ENCODE data around the gene TEX12.
"Not testable (repeated sequence)": the region's sequence is repeated elsewhere in the genome, so short reads cannot be mapped to it uniquely, and the experiment has no call there.

Gene TEX12

GRCh38 chr11:112165049-112165448, 2.1 kb upstream of the TEX12 start:
- DNase-seq, result no peak

- no peak for DNase-seq
Measured at GRCh38 chr11:112166562-112166961, 610 bp upstream of the TEX12 start.

DNA sequence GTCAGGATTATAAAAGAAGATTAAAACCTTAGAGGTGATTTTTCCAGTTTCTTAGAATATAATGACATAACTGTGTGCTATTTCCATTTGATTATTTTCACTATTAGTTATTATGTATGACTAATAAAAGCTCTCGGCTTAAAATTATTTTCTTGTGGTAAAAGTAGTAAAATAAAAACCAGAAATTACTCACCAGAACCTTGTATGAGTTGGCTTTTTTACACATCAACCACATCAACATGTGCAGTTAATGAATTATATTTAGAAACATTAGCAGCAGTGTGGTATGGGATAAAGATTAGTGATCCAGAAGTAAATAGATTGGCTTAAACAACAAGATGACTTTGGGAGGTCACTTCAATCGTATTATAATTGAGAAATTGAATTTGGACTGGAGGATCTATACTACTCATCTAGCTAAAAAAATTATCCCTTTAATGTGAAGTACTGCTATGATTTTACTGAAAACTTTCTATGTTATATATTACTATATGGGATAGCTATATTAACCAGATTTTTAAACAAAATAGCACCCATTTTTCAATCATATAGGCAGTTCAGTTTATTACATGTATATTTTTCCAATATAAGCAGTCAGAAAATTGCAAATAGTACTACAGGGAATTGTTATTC, 5.3 kb downstream of the TEX12 start:
- no peak for DNase-seq

GRCh38 chr11:112173152-112173551, 6.0 kb downstream of the TEX12 start:
- DNase-seq, result no peak

DNA sequence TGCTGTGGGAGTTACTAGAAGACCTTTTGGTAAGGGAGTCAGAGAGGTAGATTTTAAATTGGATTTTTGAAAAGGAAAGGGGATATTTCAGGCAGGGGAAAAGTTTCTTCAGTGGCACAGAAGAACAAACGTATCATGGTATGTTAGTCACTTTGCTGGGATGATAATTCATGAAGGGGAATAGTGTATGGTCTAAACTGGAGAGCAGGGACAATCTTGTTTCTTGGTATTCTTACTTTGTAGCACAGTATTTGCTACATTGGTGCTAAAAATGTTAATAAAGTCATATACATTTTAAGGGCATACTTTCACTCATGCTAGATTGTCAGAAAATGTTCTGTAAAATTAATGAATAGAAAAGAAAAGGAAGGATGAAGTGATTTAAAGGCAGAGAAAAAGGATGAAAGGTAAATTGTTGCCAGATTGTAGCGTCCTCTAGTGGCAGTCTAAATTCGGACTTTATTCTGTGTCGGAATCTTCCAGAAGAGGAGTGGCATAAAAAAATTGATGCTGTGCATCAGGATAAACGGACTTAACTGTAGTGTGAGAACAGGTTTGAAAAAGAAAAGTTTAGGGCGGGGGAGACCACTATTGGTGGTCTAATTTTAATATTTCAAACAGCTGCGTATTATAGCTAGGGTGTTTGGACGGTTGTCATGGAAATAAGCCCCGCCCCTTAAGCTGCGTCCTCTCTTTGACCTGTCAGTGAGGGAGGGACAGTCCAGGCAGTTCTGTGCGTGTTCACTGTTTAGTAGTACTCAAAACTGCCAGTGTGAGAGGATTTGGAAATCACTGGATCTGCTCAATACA, 7.8 kb downstream of the TEX12 start, which contains the start of gene BCO2:
TSS of gene BCO2 (plus strand) at position 724 of the 810 bp plus-strand sequence. CDS start 90 bp downstream, outside the sequence.
- DNase-seq, result peak; percentile 63

GRCh38 chr11:112175599-112175952, 8.4 kb downstream of the TEX12 start:
- DNase-seq, result no peak

DNA sequence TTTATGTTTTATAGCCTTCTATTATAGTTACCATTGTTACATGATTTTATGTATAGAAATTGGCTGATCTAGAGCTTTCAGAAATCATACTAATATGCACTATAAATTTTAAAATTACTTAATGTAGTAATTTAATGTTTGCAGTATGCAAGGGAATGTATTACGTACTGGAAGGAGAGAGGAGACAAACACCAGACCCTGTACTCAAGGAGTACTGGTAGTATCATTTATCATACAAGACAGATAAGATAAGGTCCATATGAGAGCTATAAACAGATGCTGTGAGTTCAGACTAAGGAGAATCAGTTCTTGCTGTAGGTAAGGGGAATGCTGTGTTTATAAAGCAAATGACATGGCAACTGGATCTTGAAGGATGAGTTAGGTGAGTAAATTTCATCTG, 8.9 kb downstream of the TEX12 start:
- DNase-seq, result no peak

DNA sequence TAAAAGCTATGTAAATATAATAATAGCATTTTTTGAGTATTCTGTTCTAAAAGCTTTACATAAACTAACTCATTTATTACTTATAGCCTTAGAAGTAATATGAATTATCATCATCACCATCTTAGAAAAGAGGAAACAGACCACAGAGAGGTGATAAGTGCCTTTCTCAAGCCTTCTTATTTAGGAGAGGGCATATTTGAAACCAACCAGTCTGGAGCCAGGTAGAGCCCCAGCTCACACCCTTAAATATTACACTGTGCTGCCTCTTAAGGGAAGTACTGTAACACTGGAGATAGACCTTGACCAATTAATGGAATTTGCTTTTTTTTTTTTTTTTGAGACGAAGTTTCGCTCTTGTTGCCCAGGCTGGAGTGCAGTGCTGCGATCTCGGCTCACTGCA, 10.4 kb downstream of the TEX12 start:
- DNase-seq, result no peak

DNA sequence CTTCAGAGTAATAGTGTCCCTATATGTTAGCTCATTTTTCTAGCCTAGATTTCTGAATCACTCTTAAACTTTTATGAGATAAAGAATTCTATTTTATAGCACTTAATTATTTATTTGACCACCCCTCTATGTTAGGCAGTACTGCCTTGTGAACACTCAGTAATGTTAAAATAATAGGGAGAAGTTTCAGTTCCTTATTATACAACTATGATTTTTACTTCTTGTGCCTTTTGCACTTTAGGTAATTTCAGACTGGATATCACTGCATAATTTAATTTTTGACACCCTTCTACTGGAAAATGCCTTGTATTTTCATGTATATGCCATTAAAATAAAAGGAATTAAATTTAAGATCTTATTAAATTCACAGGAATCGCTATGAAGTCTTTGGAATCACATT, 11.3 kb downstream of the TEX12 start:
- no peak for DNase-seq

GRCh38 chr11:112178936-112179335, 11.8 kb downstream of the TEX12 start:
- DNase-seq, result no peak

- DNase-seq, result peak; percentile 3
Measured at GRCh38 chr11:112179601-112180000, 12.4 kb downstream of the TEX12 start.

DNA sequence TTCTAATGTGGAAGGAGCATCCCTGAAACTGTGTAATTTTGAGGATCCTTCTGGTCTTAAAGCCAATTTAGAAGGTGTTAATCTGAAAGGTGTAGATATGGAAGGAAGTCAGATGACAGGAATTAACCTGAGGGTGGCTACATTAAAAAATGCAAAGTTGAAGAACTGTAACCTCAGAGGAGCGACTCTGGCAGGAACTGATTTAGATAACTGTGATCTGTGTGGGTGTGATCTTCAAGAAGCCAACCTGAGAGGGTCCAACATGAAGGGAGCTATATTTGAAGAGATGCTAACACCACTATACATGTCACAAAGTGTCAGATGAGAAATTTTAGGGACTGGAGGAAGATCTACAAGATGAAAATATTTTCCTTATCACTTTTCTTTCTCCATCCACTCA, 15.7 kb downstream of the TEX12 start:
- no peak for DNase-seq

- DNase-seq, result no peak
Measured at GRCh38 chr11:112185883-112186282, 18.7 kb downstream of the TEX12 start.

DNA sequence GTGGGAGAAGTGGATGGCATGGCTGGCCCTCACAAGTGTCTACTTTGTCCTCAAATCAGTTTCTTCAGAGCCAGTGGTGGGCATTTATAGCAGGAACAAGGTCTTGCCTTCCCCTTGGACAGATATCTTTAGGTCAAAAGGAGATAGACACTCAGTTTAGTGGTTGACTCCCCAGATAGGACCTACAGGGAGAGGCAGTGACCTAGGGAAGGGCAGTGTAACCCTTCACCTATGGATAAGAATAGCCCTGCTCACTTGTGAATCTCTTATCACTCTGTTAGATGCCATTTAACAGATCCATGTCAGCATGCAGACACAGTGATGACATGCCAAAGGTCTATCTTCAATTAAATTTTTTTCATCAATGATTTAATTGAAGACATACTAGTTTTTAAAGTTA, 19.1 kb downstream of the TEX12 start:
- DNase-seq, result no peak

DNA sequence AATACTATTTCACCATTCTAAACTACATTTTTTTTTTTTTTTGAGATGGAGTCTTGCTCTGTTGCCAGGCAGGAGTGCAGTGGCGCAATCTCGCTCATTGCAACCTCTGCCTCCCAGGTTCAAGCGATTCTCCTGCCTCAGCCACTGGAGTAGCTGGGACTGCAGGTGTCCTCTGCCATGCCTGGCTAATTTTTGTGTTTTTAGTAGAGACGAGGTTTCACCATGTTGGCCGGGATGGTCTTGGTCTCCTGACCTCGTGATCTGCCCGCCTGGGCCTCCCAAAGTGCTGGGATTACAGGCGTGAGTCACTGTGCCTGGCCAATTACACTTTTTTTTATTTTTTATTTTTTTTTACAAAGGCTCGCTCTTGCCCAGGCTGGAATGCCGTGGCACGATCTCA, 27.9 kb downstream of the TEX12 start:
- not testable (repeated sequence) for DNase-seq

GRCh38 chr11:112195951-112196351, 28.8 kb downstream of the TEX12 start:
- DNase-seq, result no peak

DNA sequence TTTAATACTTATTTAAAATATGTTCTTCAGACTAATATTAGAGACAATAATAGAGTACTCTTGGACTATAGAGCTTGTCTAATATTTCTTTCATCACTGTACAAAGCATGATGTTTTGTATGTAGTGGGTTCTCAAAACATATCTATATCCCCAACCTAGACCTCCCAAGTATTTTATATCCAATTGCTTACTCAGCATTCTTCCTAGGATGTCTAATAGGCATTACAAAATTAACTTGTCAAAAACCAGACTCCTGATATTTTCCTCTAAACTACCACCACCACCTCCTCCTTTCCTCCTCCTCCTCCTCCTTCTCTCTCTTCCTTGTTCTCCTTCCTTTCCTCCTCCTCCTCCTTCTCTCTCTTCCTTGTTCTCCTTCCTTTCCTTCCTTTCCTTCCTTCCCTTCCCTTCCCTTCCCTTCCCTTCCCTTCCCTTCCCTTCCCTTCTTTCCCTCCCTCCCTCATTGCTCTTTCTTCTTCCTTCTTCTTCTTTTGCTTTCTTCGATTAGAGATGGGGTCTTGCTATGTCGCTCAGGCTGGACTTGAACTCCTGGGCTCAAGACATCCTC, 29.4 kb downstream of the TEX12 start:
- DNase-seq, result no peak

DNA sequence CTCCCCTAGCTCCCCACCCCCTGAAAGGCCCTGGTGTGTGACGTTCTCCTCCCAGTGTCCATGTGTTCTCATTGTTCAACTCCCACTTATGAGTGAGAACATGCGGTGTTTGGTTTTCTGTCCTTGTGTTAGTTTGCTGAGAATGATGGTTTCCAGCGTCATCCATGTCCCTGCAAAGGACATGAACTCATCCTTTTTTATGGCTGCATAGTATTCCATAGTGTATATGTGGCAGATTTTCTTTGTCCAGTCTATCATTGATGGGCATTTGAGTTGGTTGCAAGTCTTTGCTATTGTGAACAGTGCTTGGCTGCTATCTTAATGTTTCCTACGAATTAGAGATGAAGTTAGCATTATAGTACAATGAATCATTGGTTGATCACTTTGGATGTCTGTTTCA, 31.9 kb downstream of the TEX12 start:
- DNase-seq, result not testable (repeated sequence)

DNA sequence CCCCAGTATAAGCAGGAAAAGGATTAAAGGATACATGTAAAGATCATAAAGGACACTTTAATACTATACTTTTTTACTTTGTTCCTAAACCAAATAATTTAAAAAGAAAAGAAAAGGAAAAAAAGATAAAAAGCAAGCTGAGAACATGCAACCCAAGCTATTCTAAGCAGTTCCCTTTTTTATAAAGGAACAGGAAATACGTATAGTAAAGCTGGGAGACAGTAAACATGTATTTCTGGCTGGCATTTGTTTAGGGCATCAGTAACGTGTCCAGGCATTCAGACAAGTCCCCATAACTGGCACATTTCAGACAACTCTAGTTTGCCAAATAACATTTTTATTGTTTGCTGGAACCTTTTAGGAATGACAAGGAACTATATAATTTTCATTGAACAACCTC, 33.1 kb downstream of the TEX12 start:
- DNase-seq, result no peak

- DNase-seq, result no peak
Measured at GRCh38 chr11:112206071-112206470, 38.9 kb downstream of the TEX12 start.

- no peak for DNase-seq
Measured at GRCh38 chr11:112210890-112211289, 43.7 kb downstream of the TEX12 start.

DNA sequence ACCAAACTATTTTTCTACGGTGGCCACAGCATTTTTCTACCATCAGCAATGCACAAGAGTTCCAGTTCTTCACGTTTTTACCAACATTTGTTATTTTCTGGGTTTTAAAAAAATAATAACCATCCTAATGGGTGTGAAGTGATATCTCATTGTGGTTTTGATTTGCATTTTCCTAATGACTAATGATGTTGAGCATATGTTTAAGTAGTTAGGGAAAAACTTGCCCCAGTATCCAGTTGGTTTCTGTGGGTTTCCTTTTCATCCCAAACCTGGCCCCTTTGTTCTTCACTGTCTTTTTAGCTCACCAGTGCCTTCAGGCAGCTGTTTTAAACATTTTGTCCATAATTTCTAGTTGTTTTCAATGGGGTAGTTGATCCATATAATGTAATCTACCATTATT, 44.4 kb downstream of the TEX12 start:
- DNase-seq, result no peak

- DNase-seq, result no peak
Measured at GRCh38 chr11:112212290-112212689, 45.1 kb downstream of the TEX12 start.

GRCh38 chr11:112212710-112213109, 45.5 kb downstream of the TEX12 start:
- no peak for DNase-seq
